GM19025 (cell line): Measurements from ENCODE around the gene KLHL13.
"Not testable (repeated sequence)": the region's sequence is repeated elsewhere in the genome, so short reads cannot be mapped to it uniquely, and the experiment has no call there.

Experiments used
- ATAC-seq: cut with Tn5 transposase; IDR thresholded peaks from one replicate; pipeline ENCODE4 v1.9.1; 2021; ENCODE audit warnings: mild to moderate bottlenecking, low read depth, moderate library complexity; ENCODE audit not compliant: unreplicated experiment

Gene KLHL13

GRCh38 chrX:117996408-117996807 is 120.2 kb downstream of the KLHL13 start:
- ATAC-seq: no peak

- no peak for ATAC-seq
These were observed 121.2 kb downstream of the KLHL13 start for GRCh38 chrX:117995378-117995777.

- no peak for ATAC-seq
These were observed 124.4 kb downstream of the KLHL13 start for GRCh38 chrX:117992192-117992723.

- ATAC-seq: no peak
These were observed 126.2 kb downstream of the KLHL13 start for GRCh38 chrX:117990438-117990837.

GRCh38 chrX:117989512-117989911 is 127.1 kb downstream of the KLHL13 start:
- ATAC-seq: no peak

- no peak for ATAC-seq
These were observed 129.2 kb downstream of the KLHL13 start for GRCh38 chrX:117987373-117987772.

- ATAC-seq: no peak
These were observed 131.4 kb downstream of the KLHL13 start for GRCh38 chrX:117985241-117985640.

GRCh38 chrX:117982694-117983392 is 133.8 kb downstream of the KLHL13 start:
- no peak for ATAC-seq

GRCh38 chrX:117978402-117978801 is 138.2 kb downstream of the KLHL13 start:
- ATAC-seq: no peak

- no peak for ATAC-seq
These were observed 139.1 kb downstream of the KLHL13 start for GRCh38 chrX:117977526-117977925.

- ATAC-seq: no peak
These were observed 143.4 kb downstream of the KLHL13 start for GRCh38 chrX:117973110-117973807.

GRCh38 chrX:117972711-117973109 is 143.9 kb downstream of the KLHL13 start:
- no peak for ATAC-seq

- no peak for ATAC-seq
These were observed 146.8 kb downstream of the KLHL13 start for GRCh38 chrX:117969782-117970181.

- ATAC-seq: no peak
These were observed 147.3 kb downstream of the KLHL13 start for GRCh38 chrX:117969328-117969727.

GRCh38 chrX:117959045-117959444 is 157.6 kb downstream of the KLHL13 start:
- no peak for ATAC-seq

GRCh38 chrX:117957128-117957527 is 159.5 kb downstream of the KLHL13 start:
- ATAC-seq: no peak

- not testable (repeated sequence) for ATAC-seq
These were observed 177.3 kb downstream of the KLHL13 start for GRCh38 chrX:117939296-117939695.

GRCh38 chrX:117936118-117936517 is 180.5 kb downstream of the KLHL13 start:
- no peak for ATAC-seq

GRCh38 chrX:117930116-117930515 is 186.5 kb downstream of the KLHL13 start:
- ATAC-seq: not testable (repeated sequence)

- no peak for ATAC-seq
These were observed 196.9 kb downstream of the KLHL13 start for GRCh38 chrX:117919755-117920154.

GRCh38 chrX:117910216-117910615 is 206.4 kb downstream of the KLHL13 start:
- no peak for ATAC-seq

- no peak for ATAC-seq
These were observed 218.4 kb downstream of the KLHL13 start for GRCh38 chrX:117898226-117898625.
